Middle frontal gyrus (tissue), 1 donor: Measurements from ENCODE around the gene NR5A1.
A peak's percentile ranks its signal among the peaks of the same experiment; 100 is the strongest.

Experiments used
- DNase-seq: peaks from one replicate; pipeline ENCODE4 v3.0.0-alpha.2; 2015; ENCODE audit warnings: low spot score; ENCODE audit errors: extremely low spot score

Gene NR5A1

DNA sequence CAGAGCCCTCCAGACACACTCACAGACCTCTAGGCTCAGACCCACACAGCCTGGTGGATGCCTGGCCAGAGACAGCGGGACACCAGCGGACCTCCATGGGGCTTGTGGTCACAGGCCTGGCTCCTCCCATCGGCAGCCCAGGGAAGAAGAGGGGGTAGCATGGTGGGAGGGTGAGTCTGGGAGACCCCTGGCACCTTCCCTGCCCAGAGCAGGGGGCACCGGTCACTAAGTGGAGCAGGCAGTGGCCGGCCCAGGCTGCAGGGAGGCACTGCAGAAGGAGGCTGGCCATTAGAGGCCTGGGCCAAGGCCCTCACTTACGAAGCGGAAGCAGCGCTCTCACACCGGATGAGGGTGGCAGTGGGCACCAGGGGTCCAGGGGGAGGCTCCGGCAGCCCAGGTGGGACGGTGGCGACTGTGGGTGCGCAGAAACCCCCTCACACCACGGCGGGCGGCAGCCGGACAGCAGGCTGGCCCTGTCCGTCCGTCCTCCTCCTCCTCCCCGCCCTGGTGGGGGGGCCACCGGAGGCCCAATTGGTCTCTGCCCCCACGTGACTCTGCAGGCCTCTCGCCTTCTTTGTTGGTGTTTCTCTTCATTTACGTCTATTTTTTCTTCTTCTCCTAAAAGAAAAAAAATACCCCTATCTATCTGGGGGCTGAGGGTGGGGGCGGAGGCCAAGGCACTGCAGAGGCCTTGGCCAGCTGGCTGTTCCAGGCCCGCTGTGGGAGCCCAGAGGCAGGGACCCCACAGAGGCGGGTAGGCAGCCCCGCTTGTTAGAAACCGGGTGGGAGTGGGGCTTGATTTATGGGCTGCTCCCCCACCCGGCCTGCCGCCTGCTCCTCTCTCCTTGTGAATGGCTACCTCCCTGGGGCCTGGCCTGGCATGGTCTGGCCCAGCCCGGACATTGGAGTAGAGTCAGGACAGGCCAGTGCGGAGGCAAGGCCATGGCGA, at the start of gene NR5A1:
NR5A1 (minus strand) TSS at position 469 of the 949 bp plus-strand sequence. CDS start 4,004 bp downstream, outside the sequence.
- no peak for DNase-seq

GRCh38 chr9:124555043-124555442, 47.8 kb upstream of the NR5A1 start:
- DNase-seq = no peak

- DNase-seq = no peak
Observed at GRCh38 chr9:124553738-124554137, 46.5 kb upstream of the NR5A1 start.

GRCh38 chr9:124552273-124552605, 45.0 kb upstream of the NR5A1 start:
- DNase-seq = no peak

DNA sequence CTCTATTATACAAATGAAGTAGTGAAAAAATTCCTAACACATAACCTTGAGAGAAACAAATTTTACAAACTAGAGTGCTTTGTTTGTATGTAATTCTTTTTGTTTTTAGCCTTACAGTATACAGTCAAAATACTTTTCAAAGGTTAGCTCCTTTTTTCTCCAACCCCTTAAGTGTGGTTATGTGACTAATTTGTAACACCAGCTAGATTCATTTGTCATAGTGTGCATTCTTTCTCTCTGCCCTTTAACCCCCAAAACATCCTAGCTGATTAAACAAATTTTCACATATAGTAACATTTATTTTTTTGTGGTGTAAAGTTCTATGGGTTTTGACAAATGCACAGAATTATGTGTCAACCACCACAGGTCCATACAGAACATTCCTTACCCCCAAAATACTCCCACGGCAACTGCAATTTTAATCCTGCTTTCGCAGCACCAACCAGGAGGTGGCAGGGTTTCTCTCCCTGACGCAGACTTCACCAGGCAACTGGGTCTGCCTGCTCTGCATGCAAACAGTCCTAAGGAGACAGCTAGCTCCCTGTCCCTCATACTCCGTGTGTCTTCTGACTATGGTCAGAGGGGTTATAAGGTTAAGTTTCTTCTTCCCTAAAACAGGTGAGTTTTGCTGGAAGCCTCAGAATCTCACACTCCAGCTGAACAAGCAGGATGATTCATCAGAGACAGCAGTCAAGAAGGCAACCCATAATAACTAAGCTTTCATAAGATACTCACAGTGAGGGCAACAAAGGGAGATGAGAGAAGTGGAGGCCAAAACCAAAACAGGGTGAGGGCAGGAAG, 44.5 kb upstream of the NR5A1 start:
- peak; percentile 22 for DNase-seq

- DNase-seq = no peak
Observed at GRCh38 chr9:124550072-124550471, 42.9 kb upstream of the NR5A1 start.

GRCh38 chr9:124549016-124549415, 41.8 kb upstream of the NR5A1 start:
- DNase-seq = no peak

- DNase-seq = no peak
Observed at GRCh38 chr9:124544535-124544934, 37.3 kb upstream of the NR5A1 start.

DNA sequence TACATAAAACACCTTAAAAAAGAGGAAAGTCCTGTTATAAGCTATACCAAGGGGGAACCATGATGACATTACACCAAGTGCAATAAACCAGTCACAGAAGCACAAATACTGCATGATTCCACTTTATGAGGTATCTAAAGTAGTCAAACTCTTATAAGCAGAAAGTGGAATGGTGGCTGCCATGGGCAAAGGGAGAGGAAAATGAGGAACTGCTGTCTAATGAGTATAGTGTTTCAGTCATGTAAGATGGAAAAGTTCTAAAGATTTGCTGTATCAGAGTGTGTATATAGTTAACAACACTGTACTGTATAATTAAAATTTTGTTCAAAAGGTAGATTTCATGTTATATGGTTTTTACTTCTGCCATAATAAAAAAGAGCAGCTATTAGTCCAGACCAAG, 34.6 kb upstream of the NR5A1 start:
- DNase-seq = no peak

GRCh38 chr9:124537926-124538325, 30.7 kb upstream of the NR5A1 start:
- DNase-seq = no peak

DNA sequence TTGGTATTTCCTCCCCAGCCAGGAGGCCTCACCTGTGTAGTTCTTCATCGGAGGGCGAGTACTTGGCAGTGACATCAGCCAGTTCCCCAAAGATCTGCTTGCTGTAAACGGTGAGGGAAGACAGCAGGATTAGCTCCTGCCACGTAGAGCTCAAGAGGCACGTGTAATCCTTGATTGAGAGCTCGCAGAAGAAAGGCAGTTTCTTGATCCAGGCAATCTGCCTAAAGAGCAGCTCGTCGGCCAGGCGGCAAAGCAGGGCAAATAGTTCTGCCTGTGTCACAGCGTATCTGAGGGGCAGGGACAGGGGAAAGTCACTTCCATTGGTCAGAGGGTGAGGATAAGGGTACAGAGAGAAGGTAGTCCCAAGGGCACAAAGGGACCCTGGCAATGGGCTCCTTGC, 28.6 kb upstream of the NR5A1 start:
- no peak for DNase-seq

DNA sequence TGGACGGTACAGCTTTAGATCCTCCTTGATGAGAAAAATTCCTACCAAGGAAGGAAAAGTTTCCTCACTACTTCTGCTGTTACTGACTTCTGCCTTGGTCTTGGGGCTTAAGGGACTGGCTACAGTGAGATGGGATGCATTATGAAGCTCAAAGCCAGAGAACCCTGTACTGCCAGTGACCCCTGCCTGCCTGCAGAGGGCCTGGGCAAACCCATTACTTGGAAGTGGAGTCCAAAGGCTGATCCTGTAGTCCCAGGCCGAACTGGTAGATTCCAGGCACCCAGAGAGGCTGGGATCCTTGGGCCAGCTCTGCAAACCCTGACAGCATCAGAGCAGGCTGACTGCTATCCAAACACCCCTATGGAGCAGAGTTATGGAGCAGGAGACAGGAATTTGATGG, 25.7 kb upstream of the NR5A1 start:
- no peak for DNase-seq

- DNase-seq = no peak
Observed at GRCh38 chr9:124531115-124531514, 23.9 kb upstream of the NR5A1 start.

GRCh38 chr9:124530246-124530645, 23.0 kb upstream of the NR5A1 start:
- no peak for DNase-seq

- no peak for DNase-seq
Observed at GRCh38 chr9:124527781-124528180, 20.6 kb upstream of the NR5A1 start.

DNA sequence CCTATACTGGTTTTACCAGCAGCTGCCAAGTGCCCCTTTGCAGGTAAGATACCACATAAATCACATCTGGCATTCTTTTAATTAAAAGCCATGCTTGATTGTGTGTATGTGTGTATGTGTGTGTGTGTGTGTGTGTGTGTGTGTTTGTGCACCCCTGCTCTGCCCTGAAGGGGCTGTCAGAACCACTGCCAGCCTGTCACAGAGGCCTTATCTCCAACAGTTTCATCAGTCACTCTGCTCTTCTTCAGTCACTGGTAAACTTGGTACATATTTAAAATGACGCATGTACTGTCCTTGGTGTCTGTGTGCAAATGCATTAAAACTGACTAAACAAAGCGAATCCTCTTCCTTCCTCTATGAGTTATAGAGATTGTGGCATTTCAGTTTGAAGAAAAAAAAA, 19.0 kb upstream of the NR5A1 start:
- DNase-seq = no peak

DNA sequence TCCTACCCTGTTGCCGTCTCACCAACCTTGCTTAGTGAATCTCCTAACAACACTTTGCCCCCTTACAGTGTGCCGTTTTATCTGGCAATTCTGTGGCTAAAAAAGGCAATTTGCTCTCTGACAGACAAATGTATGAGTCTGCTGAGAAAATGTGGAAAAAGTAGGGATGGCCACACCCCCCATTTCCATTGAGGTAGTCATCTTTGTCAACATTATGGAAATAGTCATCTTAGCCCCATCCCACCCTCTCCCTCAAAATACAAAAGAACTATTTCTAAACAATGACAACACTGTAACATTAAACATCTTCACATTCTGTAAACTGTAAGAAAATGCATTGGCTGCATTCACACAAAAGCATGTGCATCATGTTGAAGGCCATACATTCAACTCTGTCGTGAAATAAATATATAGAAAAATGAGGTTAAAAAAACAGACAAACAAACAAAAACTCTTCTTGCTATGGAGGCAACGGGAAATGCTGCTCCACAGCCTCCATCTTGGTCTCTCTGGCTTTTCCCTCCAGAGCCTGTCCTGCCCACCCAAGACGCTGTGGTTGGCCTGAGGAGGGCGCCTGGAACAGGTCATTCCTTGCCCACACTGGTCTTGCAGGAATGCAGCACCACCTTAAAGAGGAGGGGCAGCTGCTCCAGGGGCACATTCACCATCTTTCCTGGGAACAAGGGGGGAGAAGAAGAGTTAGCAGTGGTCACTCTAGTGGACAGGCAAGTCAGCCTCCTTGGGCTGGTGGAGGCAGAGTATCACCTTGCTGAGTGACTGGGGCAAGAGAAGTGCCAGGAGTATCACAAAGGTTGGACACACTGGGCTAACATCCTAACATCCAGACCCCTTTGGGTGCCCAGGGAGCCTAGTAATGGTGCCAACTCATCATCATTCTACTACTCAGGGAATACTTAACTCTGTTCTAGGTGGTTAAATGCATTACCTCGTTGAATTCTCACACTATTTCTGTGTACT, 15.2 kb upstream of the NR5A1 start:
- DNase-seq = no peak

DNA sequence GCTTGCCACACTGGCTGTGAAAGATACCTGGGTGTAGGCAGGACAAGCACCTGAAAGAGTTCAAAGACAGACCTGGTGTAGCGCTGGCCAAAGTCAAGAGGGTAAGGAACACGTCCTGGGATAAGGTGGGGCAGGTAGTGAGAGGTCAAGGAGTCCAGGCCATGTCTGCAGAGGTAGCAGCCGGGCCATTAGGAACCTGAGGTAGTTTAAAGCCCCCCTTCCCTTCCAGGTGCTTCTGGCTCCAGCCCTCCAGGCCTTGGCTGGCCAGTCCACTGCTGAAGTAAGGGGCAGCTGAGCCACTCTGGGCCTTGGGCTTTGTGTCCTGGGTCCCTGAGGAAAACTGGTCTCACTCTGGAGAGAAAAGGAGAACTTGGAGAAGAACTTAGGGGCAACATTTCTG, 13.9 kb upstream of the NR5A1 start:
- no peak for DNase-seq

DNA sequence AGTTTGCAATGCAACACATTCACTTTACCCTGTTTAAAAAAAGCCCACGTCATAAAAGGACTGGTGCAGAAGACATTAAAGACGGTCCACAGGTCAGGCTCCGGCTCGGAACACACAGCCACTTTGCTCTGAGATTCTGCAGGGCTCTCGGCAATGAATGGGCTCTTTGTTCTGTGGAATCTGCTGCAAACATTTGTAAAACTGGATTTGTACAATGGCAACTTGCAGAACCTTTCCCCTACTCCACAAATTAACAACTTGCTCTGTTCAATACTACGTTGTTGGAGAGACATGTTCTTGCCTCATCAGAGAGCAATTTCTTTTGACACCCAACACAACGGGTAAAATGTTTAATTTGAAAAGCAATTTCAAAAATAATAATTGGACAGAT, 13.0 kb upstream of the NR5A1 start:
- no peak for DNase-seq

DNA sequence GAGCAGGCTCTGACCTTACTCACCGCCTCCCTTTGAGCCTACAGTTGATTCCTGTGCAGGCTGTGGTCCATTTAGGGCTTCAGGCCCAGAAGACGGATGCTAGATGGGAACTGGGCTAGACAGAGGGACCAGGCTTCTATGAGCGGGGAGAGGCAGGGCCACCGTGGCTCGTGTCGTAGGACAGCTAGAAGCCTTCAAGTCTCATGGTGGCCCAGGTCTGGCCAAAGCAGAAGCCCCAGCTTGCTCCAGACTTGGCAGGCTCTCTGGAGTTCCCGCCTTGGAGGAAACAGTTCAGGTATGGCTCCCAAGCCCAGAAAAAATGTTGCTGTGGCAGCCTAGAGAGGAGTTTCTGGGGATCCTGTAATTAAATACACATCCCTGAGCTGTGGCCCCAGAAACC, 10.9 kb upstream of the NR5A1 start:
- no peak for DNase-seq

DNA sequence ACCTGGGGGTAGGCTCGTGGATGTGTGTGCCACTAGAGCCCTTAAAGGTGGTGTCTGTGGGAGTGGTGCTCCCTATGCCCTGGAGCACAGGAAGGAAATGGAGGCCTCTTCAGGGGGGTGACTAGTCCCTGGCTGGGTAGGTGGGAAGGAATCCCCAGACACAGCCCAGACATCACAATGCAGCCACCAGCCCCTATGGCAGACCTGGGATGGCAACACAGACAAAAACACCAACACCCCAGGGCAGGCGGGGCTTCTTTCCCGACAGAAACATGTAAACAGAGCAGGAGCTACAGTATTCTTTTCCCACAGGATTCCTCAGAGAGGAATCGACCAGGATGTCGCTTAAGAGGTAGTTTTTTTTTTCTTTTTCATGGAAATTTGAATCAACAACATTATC, 10.4 kb upstream of the NR5A1 start:
- no peak for DNase-seq
